Breast epithelium (tissue), 4 donors: ENCODE data around the gene CROCC2. TPM values are rescaled to one million over a fixed set of nuclear protein-coding genes. Genes with fewer than 3 reads are reported as not detected.
A peak's percentile ranks its signal among the peaks of the same experiment; 100 is the strongest.

Experiments used
- DNase-seq, 2 donors: peaks; one replicate each; pipeline ENCODE4 v3.0.0-alpha.2; 2019; ENCODE audit warnings: low spot score in 2 of 2
- H3K27ac ChIP-seq, 2 donors: fragments of 200-600 bp; sonication (generic) in 1 of 2; one replicate each; pipeline ENCODE4 v1.5.1; 2016 to 2019; ENCODE audit warnings: mild to moderate bottlenecking in 1 of 2
- H3K27me3 ChIP-seq, 2 donors: fragments of 200-600 bp; sonication (generic) in 1 of 2; one replicate each; pipeline versions ENCODE4 v1.5.1 to v1.6.0; 2017 to 2019; ENCODE audit warnings: control low read depth in 1 of 2, mild to moderate bottlenecking in 1 of 2
- H3K36me3 ChIP-seq: fragments of 200-600 bp; one replicate; pipeline ENCODE4 v1.5.1; 2019
- H3K4me1 ChIP-seq, 2 donors: fragments of 200-600 bp; sonication (generic); one replicate each; pipeline ENCODE4 v1.5.1; 2016 to 2019; ENCODE audit warnings: control low read depth in 1 of 2
- H3K4me3 ChIP-seq, 3 donors: fragments of 200-600 bp; sonication (generic); 1 replicate in 2 of 3; 2 replicates in 1 of 3; pipeline ENCODE4 v1.5.1; 2016 to 2019; ENCODE audit warnings: mild to moderate bottlenecking in 3 of 3, moderate library complexity in 2 of 3
- H3K9me3 ChIP-seq, 2 donors: fragments of 200-600 bp; sonication (generic) in 1 of 2; one replicate each; pipeline ENCODE4 v1.5.1; 2016 to 2019; ENCODE audit warnings: control low read depth in 1 of 2
- CTCF ChIP-seq, 3 donors: fragments of 450-650 bp; IDR thresholded peaks; one replicate each; pipeline ENCODE4 v1.5.1; 2016 to 2017; ENCODE audit warnings: antibody characterized with exemption in 3 of 3, mild to moderate bottlenecking in 3 of 3, moderate library complexity in 3 of 3
- POLR2A ChIP-seq: fragments of 450-650 bp; IDR thresholded peaks from one replicate; pipeline ENCODE4 v1.6.1; 2016; ENCODE audit warnings: antibody characterized with exemption, mild to moderate bottlenecking, moderate library complexity
- POLR2AphosphoS5 ChIP-seq, 3 donors: sonication (generic); formaldehyde crosslinking; IDR thresholded peaks; one replicate each; pipeline ENCODE4 v1.6.1; 2017; ENCODE audit warnings: antibody characterized with exemption in 3 of 3
- intact Hi-C: fragments of 100-400 bp; cut with DNase I; formaldehyde crosslinking; loops from one replicate; pipeline ENCODE4 v1.15.1; 2023; ENCODE audit warnings: low total_unique reads
- total RNA-seq, 3 donors: library from RNA; depleted of rRNA; stranded (reverse); fragments of >200 nt; gene quantifications; one replicate each; pipeline ENCODE4 v1.1.0, GENCODE V29; 2016

CROCC2 gene
- total RNA-seq, 3 donors from 2014 or later, result 0.33 TPM; not detected in 2

- H3K9me3 ChIP-seq, result peaks cover 0 to 9% of the 10 kb centered on the region in 2 donors
- no peaks in the 10 kb centered on the region for H3K36me3 ChIP-seq
- intact Hi-C loops, result no loop called here
- peak in 1 of 2 donors; percentile 8 for DNase-seq
- TF ChIP-seq POLR2AphosphoS5 (IDR thresholded peaks at IDR 0.05), result no peak
- no peak for TF ChIP-seq CTCF (IDR thresholded peaks at IDR 0.05)
- TF ChIP-seq POLR2A, result no peak
- H3K27me3 ChIP-seq, result no peaks in the 10 kb centered on the region
- H3K4me1 ChIP-seq, result no peaks in the 10 kb centered on the region
- no peak overlapping the region for H3K27ac ChIP-seq
- H3K4me3 ChIP-seq, result no peak overlapping the region
Measured at GRCh38 chr2:241019441-241020139, 113.5 kb downstream of the CROCC2 start.

- DNase-seq, result peak in 1 of 2 donors; percentile 2
- H3K36me3 ChIP-seq, result no peaks in the 10 kb centered on the region
- H3K9me3 ChIP-seq, result peaks cover 0 to 11% of the 10 kb centered on the region in 2 donors
- H3K27me3 ChIP-seq, result no peaks in the 10 kb centered on the region
- intact Hi-C loops, result no loop called here
- H3K4me3 ChIP-seq, result no peak overlapping the region
- H3K27ac ChIP-seq, result no peak overlapping the region
- no peaks in the 10 kb centered on the region for H3K4me1 ChIP-seq
- TF ChIP-seq CTCF (IDR thresholded peaks at IDR 0.05) (no peak), POLR2AphosphoS5 (IDR thresholded peaks at IDR 0.05) (no peak), POLR2A (no peak)
Measured at GRCh38 chr2:241020201-241020600, 114.1 kb downstream of the CROCC2 start.

GRCh38 chr2:241020629-241021190 lies 114.6 kb downstream of the CROCC2 start:
- TF ChIP-seq POLR2AphosphoS5 (IDR thresholded peaks at IDR 0.05), result no peak
- no peak for TF ChIP-seq CTCF (IDR thresholded peaks at IDR 0.05)
- TF ChIP-seq POLR2A, result no peak

GRCh38 chr2:241025639-241026038 lies 119.5 kb downstream of the CROCC2 start:
- H3K4me3 ChIP-seq, result no peak overlapping the region
- no peak overlapping the region for H3K27ac ChIP-seq
- H3K36me3 ChIP-seq, result no peaks in the 10 kb centered on the region
- H3K27me3 ChIP-seq, result no peaks in the 10 kb centered on the region
- DNase-seq, result no peak
- TF ChIP-seq CTCF (IDR thresholded peaks at IDR 0.05), result no peak
- no peak for TF ChIP-seq POLR2A
- no peak for TF ChIP-seq POLR2AphosphoS5 (IDR thresholded peaks at IDR 0.05)
- no peaks in the 10 kb centered on the region for H3K4me1 ChIP-seq
- intact Hi-C loops, result no loop called here
- H3K9me3 ChIP-seq, result peaks cover 7 to 33% of the 10 kb centered on the region in 2 donors

More at GRCh38 chr2:241020629-241021190, 114.6 kb downstream of the CROCC2 start:
- Histone ChIP-seq H3K4me3 (no peak overlapping the region), H3K9me3 (peaks cover under 1 to 16% of the 10 kb centered on the region in 2 donors), H3K27ac (no peak overlapping the region), H3K4me1 (no peaks in the 10 kb centered on the region), H3K36me3 (no peaks in the 10 kb centered on the region), H3K27me3 (no peaks in the 10 kb centered on the region)
- peak in 1 of 2 donors; percentile 2 for DNase-seq
- intact Hi-C loops, result no loop called here

- peak in 1 of 2 donors; percentile 12 for DNase-seq
Measured at GRCh38 chr2:241029599-241030332, 123.6 kb downstream of the CROCC2 start.

More at GRCh38 chr2:241029599-241030332, 123.6 kb downstream of the CROCC2 start:
- Histone ChIP-seq H3K4me3 (no peak overlapping the region), H3K27ac (no peak overlapping the region), H3K4me1 (no peaks in the 10 kb centered on the region), H3K9me3 (peaks cover 7 to 24% of the 10 kb centered on the region in 2 donors), H3K27me3 (no peaks in the 10 kb centered on the region), H3K36me3 (no peaks in the 10 kb centered on the region)
- TF ChIP-seq CTCF (IDR thresholded peaks at IDR 0.05), result no peak
- no peak for TF ChIP-seq POLR2A
- no peak for TF ChIP-seq POLR2AphosphoS5 (IDR thresholded peaks at IDR 0.05)
- intact Hi-C loops, result no loop called here
